Glutamatergic neuron (in vitro differentiated cells): ENCODE results near the gene CD109. TPM values are rescaled to one million over a fixed set of nuclear protein-coding genes. Genes with fewer than 3 reads are reported as not detected.

Experiments
- DNase-seq: peaks from one replicate; pipeline ENCODE4 v3.0.0; 2022
- H3K27ac Mint-ChIP-seq: one replicate; pipeline ENCODE4 v1.8.0; 2020; ENCODE audit warnings: mild to moderate bottlenecking, mixed read lengths, inconsistent platforms; ENCODE audit not compliant: unreplicated experiment
- H3K27me3 Mint-ChIP-seq: one replicate; pipeline ENCODE4 v1.8.0; 2020; ENCODE audit warnings: mild to moderate bottlenecking, moderate library complexity, mixed read lengths, inconsistent platforms; ENCODE audit not compliant: unreplicated experiment
- H3K36me3 Mint-ChIP-seq: one replicate; pipeline ENCODE4 v1.8.0; 2020; ENCODE audit warnings: mild to moderate bottlenecking, mixed read lengths, inconsistent platforms; ENCODE audit not compliant: unreplicated experiment
- H3K4me1 Mint-ChIP-seq: one replicate; pipeline ENCODE4 v1.8.0; 2020; ENCODE audit warnings: mild to moderate bottlenecking, low read depth, mixed read lengths, inconsistent platforms; ENCODE audit not compliant: unreplicated experiment
- H3K4me3 Mint-ChIP-seq: one replicate; pipeline ENCODE4 v1.8.0; 2020; ENCODE audit warnings: mild to moderate bottlenecking, mixed read lengths, inconsistent platforms; ENCODE audit not compliant: unreplicated experiment
- H3K9me3 Mint-ChIP-seq: one replicate; pipeline ENCODE4 v1.8.0; 2020; ENCODE audit warnings: mild to moderate bottlenecking, moderate library complexity, mixed read lengths, inconsistent platforms; ENCODE audit not compliant: unreplicated experiment
- CTCF ChIP-seq: fragments of 200-600 bp; sonication (generic); IDR thresholded peaks from one replicate; pipeline ENCODE4 v1.5.0; 2021; ENCODE audit not compliant: partially characterized antibody, unreplicated experiment
- total RNA-seq: library from RNA; stranded (reverse); fragmentation: NEBNext Ultra II Directional; extraction: Animal tissue kit (Norgen Biotek cat#: 25700); gene quantifications from one replicate; pipeline ENCODE4 v1.2.1, GENCODE V29; 2021; ENCODE audit not compliant: unreplicated experiment

The CD109 gene
- total RNA-seq, 1 donor from 2014 or later, result 0.49 TPM

GRCh38 chr6:73854998-73855718, 159.2 kb downstream of the CD109 start:
- DNase-seq, result no peak

GRCh38 chr6:73857341-73857890, 161.4 kb downstream of the CD109 start:
- TF ChIP-seq CTCF, result no peak
- Mint-ChIP-seq H3K27ac (no peak overlapping the region), H3K4me3 (no peak overlapping the region), H3K27me3 (no peaks in the 10 kb centered on the region), H3K9me3 (no peaks in the 10 kb centered on the region), H3K36me3 (no peaks in the 10 kb centered on the region), H3K4me1 (no peaks in the 10 kb centered on the region)
- no peak for DNase-seq

More at GRCh38 chr6:73854998-73855718, 159.2 kb downstream of the CD109 start:
- no peaks in the 10 kb centered on the region for H3K27me3 Mint-ChIP-seq
- no peak overlapping the region for H3K4me3 Mint-ChIP-seq
- H3K9me3 Mint-ChIP-seq, result peaks cover 1% of the 10 kb centered on the region
- peak; percentile 97 for TF ChIP-seq CTCF
- no peaks in the 10 kb centered on the region for H3K4me1 Mint-ChIP-seq
- no peak overlapping the region for H3K27ac Mint-ChIP-seq
- no peaks in the 10 kb centered on the region for H3K36me3 Mint-ChIP-seq

- TF ChIP-seq CTCF, result no peak
- DNase-seq, result no peak
- no peaks in the 10 kb centered on the region for H3K9me3 Mint-ChIP-seq
- H3K36me3 Mint-ChIP-seq, result no peaks in the 10 kb centered on the region
- H3K4me1 Mint-ChIP-seq, result no peaks in the 10 kb centered on the region
- no peak overlapping the region for H3K4me3 Mint-ChIP-seq
- H3K27ac Mint-ChIP-seq, result no peak overlapping the region
- H3K27me3 Mint-ChIP-seq, result no peaks in the 10 kb centered on the region
Observed at GRCh38 chr6:73858376-73858775, 162.4 kb downstream of the CD109 start.

- no peak for TF ChIP-seq CTCF
- no peak for DNase-seq
- H3K27ac Mint-ChIP-seq, result no peak overlapping the region
- H3K9me3 Mint-ChIP-seq, result no peaks in the 10 kb centered on the region
- H3K4me3 Mint-ChIP-seq, result no peak overlapping the region
- no peaks in the 10 kb centered on the region for H3K27me3 Mint-ChIP-seq
- H3K36me3 Mint-ChIP-seq, result no peaks in the 10 kb centered on the region
- no peaks in the 10 kb centered on the region for H3K4me1 Mint-ChIP-seq
Observed at GRCh38 chr6:73860303-73860702, 164.3 kb downstream of the CD109 start.

- no peak for TF ChIP-seq CTCF
- H3K9me3 Mint-ChIP-seq, result no peaks in the 10 kb centered on the region
- no peak overlapping the region for H3K27ac Mint-ChIP-seq
- no peak overlapping the region for H3K4me3 Mint-ChIP-seq
- no peak for DNase-seq
- H3K27me3 Mint-ChIP-seq, result no peaks in the 10 kb centered on the region
- H3K36me3 Mint-ChIP-seq, result no peaks in the 10 kb centered on the region
- H3K4me1 Mint-ChIP-seq, result no peaks in the 10 kb centered on the region
Observed at GRCh38 chr6:73866305-73866704, 170.3 kb downstream of the CD109 start.
